ENCODE results near the gene PRSS38.

The PRSS38 gene

DNA sequence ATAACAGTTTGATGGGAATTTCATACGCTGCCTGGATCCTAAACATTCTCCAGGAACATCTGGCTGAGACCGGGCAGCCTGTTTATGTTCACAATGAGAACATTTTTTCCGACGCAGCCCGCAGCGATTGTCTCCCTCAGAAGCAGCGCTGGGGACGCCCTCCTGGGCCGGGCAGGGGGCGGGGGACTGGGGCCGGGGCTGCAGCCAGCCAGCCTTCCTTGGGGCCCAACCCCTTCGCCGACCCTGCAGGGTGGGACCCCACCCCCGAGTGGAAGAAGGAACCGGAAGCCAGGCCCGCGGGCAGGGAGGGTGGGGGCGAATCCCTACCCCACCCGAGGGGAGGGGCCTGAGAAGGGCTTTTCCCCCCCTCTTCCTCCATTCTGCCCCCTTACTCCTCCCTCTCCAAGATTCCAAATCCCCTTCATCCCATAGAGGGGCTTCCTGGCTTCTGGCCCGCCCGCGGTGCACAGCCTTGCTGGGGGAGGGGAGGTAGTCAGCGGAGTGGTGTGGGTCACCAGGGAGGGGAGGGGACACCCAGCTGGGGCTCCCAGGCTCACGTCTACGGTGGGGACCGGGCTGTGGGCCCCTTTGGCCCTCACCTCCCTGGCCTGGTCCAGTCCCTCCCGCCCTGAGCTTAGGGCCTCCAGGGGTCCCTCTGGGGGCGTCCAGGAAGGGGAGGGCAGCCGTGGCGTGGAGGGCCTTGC lies 71.7 kb downstream of the PRSS38 start:
- DNase-seq: no peak

DNA sequence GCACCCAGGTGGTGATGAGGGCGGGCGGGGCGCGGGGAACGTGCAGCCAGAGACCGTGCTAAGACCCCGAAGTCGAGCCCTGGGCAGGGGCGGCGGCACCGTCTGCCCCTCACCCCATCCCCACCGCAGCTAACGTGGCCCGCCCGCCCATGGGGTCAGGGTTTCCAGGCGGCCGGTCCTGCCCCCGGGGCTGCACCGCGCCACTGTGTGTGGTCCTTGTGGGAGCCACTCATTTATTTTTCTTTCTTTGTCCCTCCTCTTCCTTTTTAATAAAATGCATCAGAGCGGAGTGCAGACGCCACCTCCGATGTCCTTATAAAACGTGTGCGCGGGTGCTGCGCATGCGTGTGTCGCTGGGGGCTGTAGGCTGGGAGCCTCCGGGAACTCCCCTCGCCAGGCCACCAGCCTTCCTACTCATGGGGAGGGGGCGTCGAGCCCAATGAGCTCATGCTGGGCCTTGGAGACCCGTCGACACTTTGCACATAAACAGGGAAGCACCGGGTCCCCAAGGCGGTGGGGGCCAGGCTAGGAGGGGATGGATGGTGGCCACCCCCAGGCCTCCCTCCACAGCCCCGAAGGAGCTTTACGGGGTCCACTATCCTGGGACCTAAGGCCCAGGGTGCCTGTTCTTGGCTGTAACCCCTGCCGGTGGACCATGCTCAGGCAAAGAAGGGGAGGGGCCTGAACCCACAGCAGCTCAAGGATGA lies 72.4 kb downstream of the PRSS38 start:
- no peak for DNase-seq

GRCh38 chr1:227888404-227889046 lies 73.0 kb downstream of the PRSS38 start:
- DNase-seq: no peak

DNA sequence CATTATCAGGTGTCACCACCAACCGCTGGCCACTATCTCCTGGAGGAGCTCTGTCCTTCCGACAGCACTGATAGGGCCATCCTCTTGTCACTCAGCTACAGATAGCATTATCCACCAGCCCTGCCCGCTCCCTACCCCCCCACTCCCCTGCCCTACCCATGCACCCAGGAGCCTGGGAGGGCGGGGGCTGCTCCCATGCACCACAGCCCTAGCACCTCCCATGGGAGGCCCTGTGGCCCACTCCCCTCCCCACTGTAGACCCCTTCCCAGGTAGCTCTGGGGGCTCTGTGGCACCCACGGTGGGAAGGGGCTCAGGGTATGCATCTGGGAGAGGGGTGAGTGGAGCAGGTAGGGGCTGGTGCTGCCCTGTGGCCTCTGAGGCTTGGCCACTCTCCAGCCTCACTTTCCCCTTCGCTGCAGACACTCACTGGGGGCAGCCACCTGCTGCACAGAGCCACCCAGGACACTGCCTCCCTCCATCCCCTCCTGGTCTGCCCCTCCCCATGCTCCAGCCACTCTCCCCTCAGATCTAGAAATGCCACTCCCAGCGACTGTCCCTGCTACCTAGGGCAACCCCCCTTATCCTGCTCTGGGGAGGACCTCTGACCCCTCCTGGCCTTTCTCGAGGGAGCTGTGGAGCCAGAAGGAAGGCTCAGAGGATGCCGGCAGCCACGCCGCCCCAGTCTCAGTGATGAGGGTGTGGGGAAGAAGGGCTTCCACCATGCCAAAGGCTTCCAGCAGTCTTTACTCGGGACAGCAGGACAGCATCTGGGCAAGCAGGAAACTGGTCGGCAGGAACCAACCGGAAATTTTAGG lies 73.8 kb downstream of the PRSS38 start:
- no peak for DNase-seq

DNA sequence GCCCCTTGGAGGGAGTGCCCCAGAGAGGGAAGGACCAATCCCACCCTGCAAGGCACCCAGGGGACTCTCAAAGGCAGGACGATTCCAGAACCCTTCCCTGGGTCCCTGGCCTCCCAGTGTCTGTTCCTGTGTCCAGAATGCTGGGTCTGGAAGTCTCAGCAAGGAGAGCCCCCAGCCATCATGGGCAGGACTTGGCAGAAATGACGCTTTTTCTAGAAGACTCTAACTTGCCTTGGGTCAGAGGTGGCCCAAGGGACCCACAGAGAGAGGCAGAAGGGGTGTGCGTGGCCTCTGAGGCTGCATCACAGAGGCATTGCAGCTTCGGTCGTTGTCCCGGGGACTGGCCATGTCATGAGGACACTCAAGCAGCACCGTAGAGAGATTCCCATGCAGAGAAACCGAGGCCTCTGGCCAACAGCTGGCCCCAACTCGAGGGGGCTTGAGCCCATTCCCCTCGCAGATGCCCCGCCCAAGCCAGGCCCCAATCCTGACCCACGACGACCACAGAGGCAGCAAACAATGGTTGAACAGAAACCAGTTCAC lies 74.5 kb downstream of the PRSS38 start:
- DNase-seq: no peak

DNA sequence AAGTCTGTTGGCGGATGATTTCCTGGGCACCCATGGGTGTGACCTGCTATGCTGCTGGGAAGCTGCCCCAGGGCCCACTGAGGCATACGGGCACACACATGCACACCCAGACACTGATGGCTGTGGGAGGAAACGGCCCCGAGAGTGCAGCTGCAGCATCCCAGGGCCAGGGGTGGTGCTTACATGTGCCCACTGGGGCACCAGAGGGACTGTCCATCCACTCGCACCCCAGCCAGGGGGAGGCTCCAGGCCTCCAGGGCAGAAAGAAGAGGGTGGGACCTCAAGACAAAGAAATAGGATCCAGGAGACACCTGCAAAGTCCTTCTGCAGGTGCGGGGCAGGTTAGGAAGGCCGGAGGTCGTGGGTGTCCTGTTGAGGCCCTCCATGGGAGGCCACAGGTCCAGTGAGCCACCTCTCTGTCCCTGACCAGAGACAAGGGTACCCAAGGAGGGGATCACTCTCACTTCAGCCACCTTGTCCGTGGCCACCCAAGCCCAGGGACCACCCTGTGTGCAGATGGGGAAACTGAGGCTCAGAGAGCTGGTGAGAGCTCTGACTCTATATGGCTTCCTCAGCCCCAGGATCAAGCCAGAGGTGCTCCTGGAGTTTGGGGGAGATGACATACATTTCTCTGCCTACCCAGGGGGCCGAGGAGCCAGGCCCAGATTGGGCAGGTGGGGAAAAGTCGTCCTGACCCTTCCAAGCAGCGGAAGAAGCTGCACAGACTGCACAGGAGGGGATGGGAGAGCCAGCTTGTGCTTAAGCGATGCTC lies 75.2 kb downstream of the PRSS38 start:
- no peak for DNase-seq

GRCh38 chr1:227891223-227891954 lies 75.9 kb downstream of the PRSS38 start:
- no peak for DNase-seq

- no peak for DNase-seq
Measured at GRCh38 chr1:227891955-227892488, 76.5 kb downstream of the PRSS38 start.

- DNase-seq: no peak
Measured at GRCh38 chr1:227892489-227893299, 77.2 kb downstream of the PRSS38 start.

DNA sequence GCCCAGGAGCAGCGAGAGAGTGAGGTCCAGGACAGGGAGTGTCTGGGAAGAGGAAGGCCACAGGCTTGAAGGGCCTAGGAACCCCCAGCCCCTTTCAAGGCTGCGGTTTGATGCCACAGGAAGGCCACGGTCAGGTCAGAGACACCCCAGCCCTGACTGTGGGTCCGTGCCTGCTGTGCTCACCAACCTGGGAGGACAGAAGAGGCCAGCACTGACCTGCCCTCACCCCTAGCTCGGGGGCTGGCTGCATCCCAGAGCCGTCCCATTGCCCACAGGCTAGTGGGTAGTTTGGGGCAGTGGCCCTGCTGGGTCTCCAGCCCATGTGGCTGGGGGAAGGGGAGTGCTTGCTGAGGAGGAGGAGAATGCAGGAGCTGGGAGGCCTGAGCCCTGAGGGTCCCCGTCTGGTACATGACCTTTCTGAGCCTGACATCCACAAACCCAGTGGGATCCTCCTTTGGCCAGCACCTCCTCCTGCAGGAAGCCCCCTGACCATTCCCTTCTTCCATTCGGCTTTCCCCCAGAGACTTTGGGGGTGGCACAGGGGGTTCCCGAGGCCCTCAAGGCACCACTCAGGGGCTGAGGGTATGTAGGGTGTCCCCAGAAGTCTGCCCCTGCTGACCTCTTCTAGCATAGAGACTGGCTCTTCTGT lies 77.9 kb downstream of the PRSS38 start:
- DNase-seq: no peak

- DNase-seq: no peak
Measured at GRCh38 chr1:227893949-227894721, 78.7 kb downstream of the PRSS38 start.

GRCh38 chr1:227894831-227895451 lies 79.5 kb downstream of the PRSS38 start:
- no peak for DNase-seq

Measured in NCI-H524 (cell line).